ENCODE measurements around the gene LRP5. TPM values are rescaled to one million over a fixed set of nuclear protein-coding genes. Genes with fewer than 3 reads are reported as not detected.

Gene LRP5
- total RNA-seq: 10 to 100 TPM; 29.8 to 35.1 TPM

GRCh38 chr11:68312117-68312779 is at the start of gene LRP5:
LRP5 (plus strand) TSS chr11:68312591; CDS start chr11:68312715, 124 bp downstream.

GRCh38 chr11:68271781-68272608 is 40.4 kb upstream of the LRP5 start, which contains the start of gene C11orf24:
C11orf24 (minus strand) TSS chr11:68271973; CDS start chr11:68263767, 8,206 bp downstream.

GRCh38 chr11:68460741-68461574 is 148.6 kb downstream of the LRP5 start, which contains the start of gene PPP6R3:
PPP6R3 (plus strand) TSS chr11:68460752; CDS start chr11:68537665, 76,913 bp downstream.

Other genes with a start within 250 kb of the LRP5 start
- 1 to 10 TPM; 5.4 to 5.7 TPM for gene CHKA, start 191.2 kb upstream of the LRP5 start, total RNA-seq
- 10 to 100 TPM; 29.3 to 31.5 TPM for gene KMT5B, start 99.3 kb upstream of the LRP5 start, total RNA-seq
- gene C11orf24, start 40.6 kb upstream of the LRP5 start, total RNA-seq: 10 to 100 TPM; 19.3 to 23.4 TPM
- 100 to 1,000 TPM; 110 to 113 TPM for gene PPP6R3, start 148.2 kb downstream of the LRP5 start, total RNA-seq